K562 (cell line): Measurements from ENCODE around the gene DAO. TPM values are rescaled to one million over a fixed set of nuclear protein-coding genes. Genes with fewer than 3 reads are reported as not detected.
A peak's percentile ranks its signal among the peaks of the same experiment; 100 is the strongest.

Source experiments
- C11orf30 ChIP-seq: fragments of 450-650 bp; IDR thresholded peaks from 2 replicates; pipeline ENCODE4 v1.6.1; 2016; ENCODE audit warnings: low read depth, mild to moderate bottlenecking
- GABPA ChIP-seq: fragments of 200-800 bp; sonication (Bioruptor generic); conservative IDR thresholded peaks from 2 replicates; pipeline ENCODE4 v1.6.1; 2016; ENCODE audit warnings: low read depth, missing genetic modification characterization, missing compliant biosample characterization
- GATA2 ChIP-seq: sonication (generic); formaldehyde crosslinking; IDR thresholded peaks from 2 replicates; pipeline ENCODE4 v1.4.0; 2020; ENCODE audit warnings: mild to moderate bottlenecking, missing genetic modification reagents
- GMEB1 ChIP-seq: fragments of 250-450 bp; sonication (Bioruptor Pico); IDR thresholded peaks from 2 replicates; pipeline ENCODE4 v1.4.0; 2020; ENCODE audit warnings: mild to moderate bottlenecking
- MBD2 ChIP-seq: sonication (generic); IDR thresholded peaks from 2 replicates; pipeline ENCODE4 v1.6.1; 2016; ENCODE audit warnings: low read depth, borderline replicate concordance
- NFE2L1 ChIP-seq: fragments of 450-650 bp; IDR thresholded peaks from 2 replicates; pipeline ENCODE4 v1.6.1; 2016; ENCODE audit warnings: missing genetic modification characterization, low read depth, mild to moderate bottlenecking, missing compliant biosample characterization, moderate library complexity, borderline replicate concordance
- PTRF ChIP-seq: fragments of 450-650 bp; IDR thresholded peaks from 2 replicates; pipeline ENCODE4 v1.6.1; 2016; ENCODE audit warnings: mild to moderate bottlenecking, missing genetic modification characterization, missing compliant biosample characterization
- PTTG1 ChIP-seq: fragments of 450-650 bp; IDR thresholded peaks from 2 replicates; pipeline ENCODE4 v1.6.1; 2016; ENCODE audit warnings: low read depth, mild to moderate bottlenecking, missing genetic modification characterization, missing compliant biosample characterization
- PYGO2 ChIP-seq: fragments of 450-650 bp; IDR thresholded peaks from 2 replicates; pipeline ENCODE4 v1.6.1; 2016; ENCODE audit warnings: mild to moderate bottlenecking, missing genetic modification characterization, moderate library complexity, missing compliant biosample characterization
- SMARCC2 ChIP-seq: fragments of 450-650 bp; IDR thresholded peaks from 2 replicates; pipeline ENCODE4 v1.6.1; 2017; ENCODE audit warnings: antibody characterized with exemption, moderate library complexity, mild to moderate bottlenecking, low read depth
- SP1 ChIP-seq: sonication (generic); formaldehyde crosslinking; IDR thresholded peaks from 2 replicates; pipeline ENCODE4 v1.8.1; 2022; ENCODE audit warnings: mild to moderate bottlenecking, missing genetic modification reagents
- TBP ChIP-seq: optimal IDR thresholded peaks from 2 replicates; pipeline ENCODE3; 2011; ENCODE audit warnings: low read depth, low read length, improper control_type of control experiment
- ZBTB9 ChIP-seq: fragments of 450-650 bp; formaldehyde crosslinking; IDR thresholded peaks from 2 replicates; pipeline ENCODE4 v1.4.0; 2020; ENCODE audit warnings: mild to moderate bottlenecking, moderate library complexity
- ZFPM2 ChIP-seq: fragments of 250-450 bp; sonication (Bioruptor Pico); IDR thresholded peaks from 2 replicates; pipeline ENCODE4 v1.5.1; 2022; ENCODE audit warnings: mild to moderate bottlenecking
- ZNF217 ChIP-seq: sonication (generic); formaldehyde crosslinking; IDR thresholded peaks from 2 replicates; pipeline ENCODE4 v1.8.0; 2022; ENCODE audit warnings: mild to moderate bottlenecking, missing genetic modification reagents
- ZNF232 ChIP-seq: sonication (generic); formaldehyde crosslinking; IDR thresholded peaks from 2 replicates; pipeline ENCODE4 v1.8.0; 2022; ENCODE audit warnings: mild to moderate bottlenecking, missing genetic modification reagents
- polyA plus RNA-seq, 8 experiments: library from polyadenylated mRNA; depleted of rRNA in 4 of 8; stranded (reverse) in 5 of 8; unstranded in 3 of 8; fragments of >200 nt; fragmentation: Nextera tagmentation in 2 of 8; fragmentation: Illumina TruSeq in 1 of 8; extraction: Ambion mirVana in 2 of 8; extraction: Trizol in 1 of 8; gene quantifications; 2 replicates each; pipeline versions ENCODE4 v1.2.1 to v1.2.3, GENCODE V29; 2011 to 2014; ENCODE audit warnings: inconsistent platforms in 1 of 8, missing spikeins in 1 of 8
- total RNA-seq, 7 experiments: library from RNA; depleted of rRNA in 6 of 7; stranded (reverse); fragments of >200 nt in 6 of 7; fragmentation: Illumina TruSeq in 2 of 7; extraction: Trizol in 2 of 7; gene quantifications; 2 replicates each; pipeline versions ENCODE4 v1.2.1 to v1.2.3, GENCODE V29; 2011 to 2021; ENCODE audit warnings: low replicate concordance in 1 of 7
- TF ChIP-seq, protein P1 (sequence below), 2 experiments: fragments of 450-650 bp in 1 of 2; sonication (generic) in 1 of 2; formaldehyde crosslinking; conservative IDR thresholded peaks; 2 replicates each; pipeline versions ENCODE4 v1.4.0 to v1.8.1; 2020 to 2022; ENCODE audit warnings: mild to moderate bottlenecking in 1 of 2, missing genetic modification reagents in 1 of 2
- TF ChIP-seq, protein P2 (sequence below), 2 experiments: fragments of 250-450 bp in 1 of 2; fragments of 450-650 bp in 1 of 2; sonication (Bioruptor Pico) in 1 of 2; IDR thresholded peaks; 2 replicates each; pipeline versions ENCODE4 v1.6.1 to v1.8.0; 2016 to 2021; ENCODE audit warnings: mild to moderate bottlenecking in 2 of 2, moderate library complexity in 2 of 2, missing compliant biosample characterization in 1 of 2, missing genetic modification characterization in 1 of 2

The DAO gene
- total and polyA plus RNA-seq, 9 of the 15 experiments (the other 6 are each of a cell fraction or from before 2014, with no cell fraction given) = not detected

GRCh38 chr12:108838194-108839017, 41.5 kb upstream of the DAO start (continued):
- TF ChIP-seq GMEB1 (CRISPR knock-in tag) = no peak
- no peak for TF ChIP-seq PYGO2
- TF ChIP-seq ZFPM2 = no peak
- peak; percentile 40 for TF ChIP-seq TBP
- TF ChIP-seq PTTG1 = no peak
- TF ChIP-seq, protein P1, sequence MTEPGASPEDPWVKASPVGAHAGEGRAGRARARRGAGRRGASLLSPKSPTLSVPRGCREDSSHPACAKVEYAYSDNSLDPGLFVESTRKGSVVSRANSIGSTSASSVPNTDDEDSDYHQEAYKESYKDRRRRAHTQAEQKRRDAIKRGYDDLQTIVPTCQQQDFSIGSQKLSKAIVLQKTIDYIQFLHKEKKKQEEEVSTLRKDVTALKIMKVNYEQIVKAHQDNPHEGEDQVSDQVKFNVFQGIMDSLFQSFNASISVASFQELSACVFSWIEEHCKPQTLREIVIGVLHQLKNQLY (CRISPR knock-in tag; conservative IDR thresholded peaks at IDR 0.05) = no peak
- TF ChIP-seq ZNF217 = no peak
- TF ChIP-seq ZNF232 (CRISPR knock-in tag) = no peak
- TF ChIP-seq, protein P2, sequence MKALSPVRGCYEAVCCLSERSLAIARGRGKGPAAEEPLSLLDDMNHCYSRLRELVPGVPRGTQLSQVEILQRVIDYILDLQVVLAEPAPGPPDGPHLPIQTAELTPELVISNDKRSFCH (CRISPR knock-in tag; IDR thresholded peaks at IDR 0.05) = no peak
- TF ChIP-seq, protein P2 (tag; IDR thresholded peaks at IDR 0.05) = peak; percentile 83; the same call in 1 of the 2 replicates
- TF ChIP-seq NFE2L1 (tag) = peak; percentile 6; the same call in 1 of the 2 replicates
- TF ChIP-seq PTRF (tag) = no peak
- peak; percentile 71; the same call in 1 of the 2 replicates for TF ChIP-seq SMARCC2
- TF ChIP-seq ZBTB9 = peak; percentile 92
- no peak for TF ChIP-seq GATA2
- TF ChIP-seq GABPA (tag) = peak; percentile 28
- TF ChIP-seq MBD2 = 0 out of 2 replicates have a peak, but pooled peaks have one; percentile 23
- no peak for TF ChIP-seq SP1 (CRISPR knock-in tag)
- peak; percentile 87 for TF ChIP-seq C11orf30
